Uterus (tissue), 2 donors: ENCODE results near the gene MRPL36.

Experiments
- POLR2A ChIP-seq, 2 donors: fragments of 450-650 bp; IDR thresholded peaks; one replicate each; pipeline ENCODE4 v1.6.1; 2016; ENCODE audit warnings: antibody characterized with exemption in 2 of 2, mild to moderate bottlenecking in 1 of 2, moderate library complexity in 1 of 2
- TF ChIP-seq, protein P1 (sequence below), 4 experiments: fragments of 200-600 bp in 2 of 4; fragments of 450-650 bp in 2 of 4; sonication (generic) in 2 of 4; IDR thresholded peaks; one replicate each; pipeline ENCODE4 v1.5.1; 2016 to 2019; ENCODE audit warnings: antibody characterized with exemption in 4 of 4, mild to moderate bottlenecking in 2 of 4, moderate library complexity in 1 of 4

DNA sequence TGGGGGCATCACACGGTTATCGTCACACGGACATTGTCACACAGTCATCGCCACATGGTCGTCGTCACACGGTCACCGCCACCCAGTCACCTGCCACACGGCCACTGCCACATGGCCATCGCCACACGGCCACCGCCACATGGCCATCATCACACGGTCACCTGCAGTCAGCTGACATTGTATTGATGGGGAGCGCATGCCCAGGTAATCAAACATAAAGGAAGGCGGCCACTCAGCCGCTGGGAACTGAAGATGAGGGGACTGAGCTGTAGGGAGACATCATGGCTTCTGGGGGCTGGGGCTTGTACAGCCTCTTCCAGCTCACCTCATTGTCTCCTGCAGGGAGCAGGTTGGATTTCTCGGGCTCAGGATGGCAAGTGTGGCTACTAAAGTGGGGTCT, 49.2 kb downstream of the MRPL36 start:
- TF ChIP-seq, protein P1, sequence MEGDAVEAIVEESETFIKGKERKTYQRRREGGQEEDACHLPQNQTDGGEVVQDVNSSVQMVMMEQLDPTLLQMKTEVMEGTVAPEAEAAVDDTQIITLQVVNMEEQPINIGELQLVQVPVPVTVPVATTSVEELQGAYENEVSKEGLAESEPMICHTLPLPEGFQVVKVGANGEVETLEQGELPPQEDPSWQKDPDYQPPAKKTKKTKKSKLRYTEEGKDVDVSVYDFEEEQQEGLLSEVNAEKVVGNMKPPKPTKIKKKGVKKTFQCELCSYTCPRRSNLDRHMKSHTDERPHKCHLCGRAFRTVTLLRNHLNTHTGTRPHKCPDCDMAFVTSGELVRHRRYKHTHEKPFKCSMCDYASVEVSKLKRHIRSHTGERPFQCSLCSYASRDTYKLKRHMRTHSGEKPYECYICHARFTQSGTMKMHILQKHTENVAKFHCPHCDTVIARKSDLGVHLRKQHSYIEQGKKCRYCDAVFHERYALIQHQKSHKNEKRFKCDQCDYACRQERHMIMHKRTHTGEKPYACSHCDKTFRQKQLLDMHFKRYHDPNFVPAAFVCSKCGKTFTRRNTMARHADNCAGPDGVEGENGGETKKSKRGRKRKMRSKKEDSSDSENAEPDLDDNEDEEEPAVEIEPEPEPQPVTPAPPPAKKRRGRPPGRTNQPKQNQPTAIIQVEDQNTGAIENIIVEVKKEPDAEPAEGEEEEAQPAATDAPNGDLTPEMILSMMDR (IDR thresholded peaks at IDR 0.05) = no peak
- TF ChIP-seq POLR2A (IDR thresholded peaks at IDR 0.05) = no peak
